Measurements from ENCODE around the gene ABTB2. TPM values are rescaled to one million over a fixed set of nuclear protein-coding genes. Genes with fewer than 3 reads are reported as not detected.

Gene ABTB2
- total RNA-seq, 2 donors from 2014 or later, result 2.1 to 4.3 TPM

DNA sequence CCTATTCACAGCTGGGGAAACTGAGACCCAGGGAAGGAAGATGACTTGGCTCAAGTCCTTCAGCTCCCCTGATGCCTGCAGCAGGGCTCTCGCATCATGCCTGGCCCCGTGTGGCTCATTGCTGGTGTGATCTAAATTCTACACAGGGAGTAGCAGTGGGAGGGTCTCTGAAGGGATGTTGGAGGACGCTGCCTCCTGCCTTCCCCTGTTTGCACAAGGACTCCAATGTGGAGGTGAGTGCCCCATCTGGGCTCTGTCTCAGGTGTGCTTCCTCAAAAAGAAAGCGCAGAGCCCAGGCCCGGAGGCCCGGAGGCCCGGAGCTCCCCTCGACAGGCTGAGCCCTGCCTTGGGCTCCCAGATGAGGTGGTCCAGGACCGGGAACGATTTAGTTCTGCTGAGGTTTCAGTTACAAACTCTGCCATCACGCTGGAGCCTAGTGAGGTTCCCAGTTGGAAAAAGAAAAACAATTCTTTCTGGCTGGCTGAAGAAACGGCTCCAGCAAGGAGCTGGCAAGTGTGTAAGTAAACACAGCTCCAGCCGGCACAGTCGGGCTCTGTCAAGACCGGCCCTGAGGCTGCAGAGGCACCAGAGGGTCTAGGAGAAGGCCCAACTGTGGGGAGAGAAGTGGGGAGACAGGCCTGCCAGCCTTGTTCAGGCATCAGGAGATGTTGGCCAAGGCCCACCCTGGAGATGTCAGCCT lies 202.6 kb downstream of the ABTB2 start:
- H3K27me3 ChIP-seq, result no peaks in the 10 kb centered on the region
- no peak overlapping the region for H3K27ac ChIP-seq
- no peak overlapping the region for H3K4me3 ChIP-seq
- WGBS, 2 donors, result 71 to 75% methylated on average over 9 to 15 of the region's 15 CpGs
- H3K9me3 ChIP-seq, result no peaks in the 10 kb centered on the region
- intact Hi-C loops (cut with DNase I), result no loop called here
- TF ChIP-seq, protein P1, sequence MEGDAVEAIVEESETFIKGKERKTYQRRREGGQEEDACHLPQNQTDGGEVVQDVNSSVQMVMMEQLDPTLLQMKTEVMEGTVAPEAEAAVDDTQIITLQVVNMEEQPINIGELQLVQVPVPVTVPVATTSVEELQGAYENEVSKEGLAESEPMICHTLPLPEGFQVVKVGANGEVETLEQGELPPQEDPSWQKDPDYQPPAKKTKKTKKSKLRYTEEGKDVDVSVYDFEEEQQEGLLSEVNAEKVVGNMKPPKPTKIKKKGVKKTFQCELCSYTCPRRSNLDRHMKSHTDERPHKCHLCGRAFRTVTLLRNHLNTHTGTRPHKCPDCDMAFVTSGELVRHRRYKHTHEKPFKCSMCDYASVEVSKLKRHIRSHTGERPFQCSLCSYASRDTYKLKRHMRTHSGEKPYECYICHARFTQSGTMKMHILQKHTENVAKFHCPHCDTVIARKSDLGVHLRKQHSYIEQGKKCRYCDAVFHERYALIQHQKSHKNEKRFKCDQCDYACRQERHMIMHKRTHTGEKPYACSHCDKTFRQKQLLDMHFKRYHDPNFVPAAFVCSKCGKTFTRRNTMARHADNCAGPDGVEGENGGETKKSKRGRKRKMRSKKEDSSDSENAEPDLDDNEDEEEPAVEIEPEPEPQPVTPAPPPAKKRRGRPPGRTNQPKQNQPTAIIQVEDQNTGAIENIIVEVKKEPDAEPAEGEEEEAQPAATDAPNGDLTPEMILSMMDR (IDR thresholded peaks at IDR 0.05), result no peak
- no peak for TF ChIP-seq POLR2A (IDR thresholded peaks at IDR 0.05)
- DNase-seq (no peak), ATAC-seq (no peak)
- H3K4me1 ChIP-seq, result no peaks in the 10 kb centered on the region
- H3K36me3 ChIP-seq (replicated peaks in 1 of 2; ENCODE audit: insufficient read depth in 1 of 2, low read depth in 2 of 2), result peaks cover 0 to 1% of the 10 kb centered on the region in 2 donors

DNA sequence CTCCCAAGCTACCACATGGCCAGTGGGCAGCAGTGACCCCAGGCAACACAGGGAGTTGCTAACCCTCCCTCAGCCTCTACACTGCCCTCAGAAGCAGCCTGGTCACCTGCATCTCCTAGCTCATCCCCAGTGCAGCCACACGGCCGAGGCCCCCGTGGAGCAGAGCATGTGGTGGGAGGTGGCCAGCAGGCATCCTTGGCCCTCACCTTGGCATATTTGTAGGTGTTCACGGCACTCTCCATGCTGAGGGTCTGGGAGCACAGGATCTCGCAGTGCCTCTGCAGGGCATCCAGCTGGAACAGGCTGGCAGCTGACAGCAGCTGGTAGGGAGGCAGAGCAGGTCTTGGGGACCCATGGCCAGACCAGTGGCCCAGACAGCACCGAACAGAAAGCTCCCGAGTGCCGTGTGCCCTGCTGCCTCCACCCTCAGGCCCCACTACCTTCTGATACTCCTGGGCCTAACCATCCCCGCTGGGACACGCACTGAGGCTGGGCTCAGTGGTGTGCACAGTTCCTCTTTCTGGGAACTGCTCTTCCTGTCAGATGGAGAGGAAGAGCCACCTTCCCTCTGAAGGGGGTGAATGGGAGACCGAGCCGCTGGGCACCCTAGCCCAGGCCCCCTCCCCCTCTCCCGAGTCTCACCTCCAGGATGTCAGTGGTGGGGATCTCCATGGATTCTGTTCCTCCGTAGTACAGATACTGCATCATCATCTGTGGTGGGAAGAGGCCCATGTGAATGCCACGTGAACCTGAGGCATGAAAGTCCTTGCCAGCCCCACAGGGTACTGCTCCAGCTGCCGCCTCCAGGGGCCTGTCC lies 203.5 kb downstream of the ABTB2 start:
- H3K27me3 ChIP-seq, result no peaks in the 10 kb centered on the region
- peaks cover 0 to 1% of the 10 kb centered on the region in 2 donors for H3K36me3 ChIP-seq (replicated peaks in 1 of 2; ENCODE audit: insufficient read depth in 1 of 2, low read depth in 2 of 2)
- DNase-seq (no peak), ATAC-seq (no peak)
- WGBS, 2 donors, result 72 to 86% methylated on average over 6 to 16 of the region's 16 CpGs
- H3K4me3 ChIP-seq, result no peak overlapping the region
- intact Hi-C loops (cut with DNase I), result no loop called here
- TF ChIP-seq POLR2A (IDR thresholded peaks at IDR 0.05), result no peak
- TF ChIP-seq, protein P1 (IDR thresholded peaks at IDR 0.05), result no peak
- H3K27ac ChIP-seq, result no peak overlapping the region
- H3K9me3 ChIP-seq, result no peaks in the 10 kb centered on the region
- no peaks in the 10 kb centered on the region for H3K4me1 ChIP-seq

DNA sequence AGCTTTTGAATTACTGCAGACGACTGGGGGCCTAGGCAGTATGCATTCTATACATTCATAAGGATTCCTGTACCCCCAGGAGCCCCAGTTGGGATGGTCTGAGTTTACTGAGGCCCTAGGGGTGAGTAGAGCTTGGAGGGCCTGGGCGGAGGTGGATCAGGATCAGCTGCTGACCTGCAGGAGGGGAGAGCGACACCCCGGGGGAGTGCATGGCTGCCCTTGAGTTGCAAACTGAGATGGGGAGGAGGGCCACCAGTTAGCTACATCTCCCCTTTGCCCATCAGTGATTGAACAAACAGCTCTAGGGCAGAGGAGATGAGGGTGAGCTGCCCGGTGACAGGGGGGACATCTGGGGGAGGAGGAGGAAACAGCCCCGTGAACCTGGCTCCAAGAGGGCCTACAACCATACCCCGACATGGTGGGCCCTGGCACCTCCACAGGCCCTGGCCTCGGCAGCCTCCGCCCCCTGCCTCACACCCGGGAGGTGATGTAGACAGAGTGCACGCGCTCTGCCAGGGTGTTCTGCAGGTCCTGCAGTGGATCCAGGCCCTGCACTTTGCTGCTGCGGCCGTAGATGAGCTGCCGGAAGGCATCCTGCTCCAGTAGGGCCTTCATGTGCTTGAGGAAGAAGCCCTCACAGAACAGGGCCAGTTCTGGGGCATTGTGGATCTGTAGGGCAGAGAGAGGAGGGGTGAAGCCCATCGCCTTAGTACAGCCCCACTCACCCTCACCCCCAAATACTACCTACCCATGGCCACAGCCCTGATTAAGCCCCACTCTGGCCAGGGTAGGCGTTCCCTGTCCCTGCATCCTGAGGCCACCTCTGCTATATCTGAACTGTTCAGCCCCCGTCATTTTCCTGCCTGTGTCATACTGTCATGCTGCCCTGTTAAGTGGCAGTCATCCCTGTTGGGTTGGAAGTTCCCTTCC lies 205.6 kb downstream of the ABTB2 start:
- Histone ChIP-seq H3K9me3 (no peaks in the 10 kb centered on the region), H3K27me3 (no peaks in the 10 kb centered on the region), H3K27ac (no peak overlapping the region), H3K4me3 (no peak overlapping the region), H3K36me3 (replicated peaks in 1 of 2; ENCODE audit: insufficient read depth in 1 of 2, low read depth in 2 of 2) (peaks cover 0 to 10% of the 10 kb centered on the region in 2 donors), H3K4me1 (no peaks in the 10 kb centered on the region)
- DNase-seq, result no peak
- ATAC-seq, result no peak
- WGBS, 2 donors, result 87 to 92% methylated on average over 9 to 17 of the region's 18 CpGs
- intact Hi-C loops (cut with DNase I), result no loop called here
- no peak for TF ChIP-seq POLR2A (IDR thresholded peaks at IDR 0.05)
- TF ChIP-seq, protein P1 (IDR thresholded peaks at IDR 0.05), result no peak

DNA sequence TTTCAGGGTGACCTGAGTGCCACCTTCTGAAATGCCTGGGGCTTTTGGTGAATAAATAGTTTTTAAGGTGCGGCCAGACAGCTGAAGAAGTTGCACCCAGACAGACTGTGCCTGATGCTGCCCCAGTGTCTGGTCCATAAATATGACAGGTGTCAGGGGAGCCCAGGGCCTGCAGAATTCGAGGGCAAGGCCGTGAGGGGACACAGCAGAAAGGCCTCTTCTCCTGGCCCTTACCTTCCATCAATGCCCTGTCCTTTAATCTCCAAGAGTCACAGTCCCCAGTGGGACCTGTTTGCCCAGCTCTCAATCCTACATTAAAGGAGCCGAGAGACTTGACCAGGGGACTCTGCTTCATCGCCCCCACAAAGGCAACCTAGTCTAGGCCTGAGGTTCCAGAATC lies 206.6 kb downstream of the ABTB2 start:
- TF ChIP-seq, protein P1 (IDR thresholded peaks at IDR 0.05), result no peak
- no peak for ATAC-seq
- WGBS, 2 donors, result 91 to 96% methylated on average over 4 to 5 of the region's 5 CpGs
- Histone ChIP-seq H3K36me3 (replicated peaks in 1 of 2; ENCODE audit: insufficient read depth in 1 of 2, low read depth in 2 of 2) (peaks cover 6 to 19% of the 10 kb centered on the region in 2 donors), H3K4me3 (no peak overlapping the region), H3K9me3 (no peaks in the 10 kb centered on the region), H3K27me3 (no peaks in the 10 kb centered on the region), H3K27ac (no peak overlapping the region), H3K4me1 (no peaks in the 10 kb centered on the region)
- intact Hi-C loops (cut with DNase I), result no loop called here
- DNase-seq, result no peak

Data from body of pancreas (tissue), 4 donors.